Measurements from ENCODE around the gene TREML2.

GRCh38 chr6:41239467-41240159, 38.7 kb upstream of the TREML2 start:
- TF ChIP-seq, protein P1, sequence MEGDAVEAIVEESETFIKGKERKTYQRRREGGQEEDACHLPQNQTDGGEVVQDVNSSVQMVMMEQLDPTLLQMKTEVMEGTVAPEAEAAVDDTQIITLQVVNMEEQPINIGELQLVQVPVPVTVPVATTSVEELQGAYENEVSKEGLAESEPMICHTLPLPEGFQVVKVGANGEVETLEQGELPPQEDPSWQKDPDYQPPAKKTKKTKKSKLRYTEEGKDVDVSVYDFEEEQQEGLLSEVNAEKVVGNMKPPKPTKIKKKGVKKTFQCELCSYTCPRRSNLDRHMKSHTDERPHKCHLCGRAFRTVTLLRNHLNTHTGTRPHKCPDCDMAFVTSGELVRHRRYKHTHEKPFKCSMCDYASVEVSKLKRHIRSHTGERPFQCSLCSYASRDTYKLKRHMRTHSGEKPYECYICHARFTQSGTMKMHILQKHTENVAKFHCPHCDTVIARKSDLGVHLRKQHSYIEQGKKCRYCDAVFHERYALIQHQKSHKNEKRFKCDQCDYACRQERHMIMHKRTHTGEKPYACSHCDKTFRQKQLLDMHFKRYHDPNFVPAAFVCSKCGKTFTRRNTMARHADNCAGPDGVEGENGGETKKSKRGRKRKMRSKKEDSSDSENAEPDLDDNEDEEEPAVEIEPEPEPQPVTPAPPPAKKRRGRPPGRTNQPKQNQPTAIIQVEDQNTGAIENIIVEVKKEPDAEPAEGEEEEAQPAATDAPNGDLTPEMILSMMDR (optimal IDR thresholded peaks at IDR 0.05 in 1 of 3, IDR thresholded peaks at IDR 0.05 in 1 of 3, conservative IDR thresholded peaks at IDR 0.05 in 1 of 3; ENCODE audit: extremely low read depth in 1 of 3, insufficient read depth in 2 of 3, low read length in 3 of 3), result no peak
- peak; percentile 89 for TF ChIP-seq EZH2 (IDR thresholded peaks at IDR 0.05; ENCODE audit: low read length)
